Measurements from ENCODE around the gene NAALADL2. TPM values are rescaled to one million over a fixed set of nuclear protein-coding genes. Genes with fewer than 3 reads are reported as not detected.

NAALADL2 gene
- total RNA-seq, 1 donor from 2014 or later = 5.9 TPM

GRCh38 chr3:175852560-175852959, 993.4 kb downstream of the NAALADL2 start:
- H3K4me1 ChIP-seq = no peaks in the 10 kb centered on the region
- no peak overlapping the region for H3K27ac ChIP-seq
- no peaks in the 10 kb centered on the region for H3K27me3 ChIP-seq
- intact Hi-C loops (cut with DNase I) = no loop called here
- no peak overlapping the region for H3K4me3 ChIP-seq
- no peaks in the 10 kb centered on the region for H3K9me3 ChIP-seq
- no peak for TF ChIP-seq CTCF (IDR thresholded peaks at IDR 0.05)
- H3K36me3 ChIP-seq = no peaks in the 10 kb centered on the region
- DNase-seq (ENCODE audit: low spot score in 2 of 2) = no peak

- no peak for TF ChIP-seq CTCF (IDR thresholded peaks at IDR 0.05)
Measured at GRCh38 chr3:175857666-175858270, 998.6 kb downstream of the NAALADL2 start.

More at GRCh38 chr3:175857666-175858270, 998.6 kb downstream of the NAALADL2 start:
- H3K27me3 ChIP-seq = no peaks in the 10 kb centered on the region
- H3K4me3 ChIP-seq = no peak overlapping the region
- no peak for DNase-seq (ENCODE audit: low spot score in 2 of 2)
- no peak overlapping the region for H3K27ac ChIP-seq
- no peaks in the 10 kb centered on the region for H3K36me3 ChIP-seq
- no peaks in the 10 kb centered on the region for H3K9me3 ChIP-seq
- intact Hi-C loops (cut with DNase I) = no loop called here
- no peaks in the 10 kb centered on the region for H3K4me1 ChIP-seq
